Fibroblast of lung (primary cell): ENCODE data around the gene C1GALT1.

ENCODE experiments used
- CTCF ChIP-seq, 2 donors: IDR thresholded peaks in 1 of 2; conservative IDR thresholded peaks in 1 of 2; 1 replicate in 1 of 2; 2 replicates in 1 of 2; pipeline ENCODE4 v1.5.1; 2011 to 2012; ENCODE audit warnings: low read length in 2 of 2, control low read depth in 1 of 2, inconsistent platforms in 1 of 2, low read depth in 1 of 2, mild to moderate bottlenecking in 1 of 2
- EZH2 ChIP-seq: IDR thresholded peaks from 2 replicates; pipeline ENCODE4 v1.5.1; 2012; ENCODE audit warnings: low read length, control low read depth, mild to moderate bottlenecking; ENCODE audit errors: missing control alignments

GRCh38 chr7:7175075-7175695 lies 7.2 kb upstream of the C1GALT1 start:
- TF ChIP-seq CTCF (conservative IDR thresholded peaks at IDR 0.05 in 1 of 2, IDR thresholded peaks at IDR 0.05 in 1 of 2; ENCODE audit: low read depth in 1 of 2, low read length in 2 of 2) (no peak), EZH2 (no peak)
